Ascending aorta (tissue), 2 donors: ENCODE data around the gene FOXJ2. TPM values are rescaled to one million over a fixed set of nuclear protein-coding genes. Genes with fewer than 3 reads are reported as not detected.

Experiments
- DNase-seq, 2 donors: peaks; one replicate each; pipeline ENCODE4 v3.0.0-alpha.2; 2019; ENCODE audit warnings: low spot score in 2 of 2
- H3K27ac ChIP-seq, 2 donors: fragments of 200-600 bp; sonication (generic); one replicate each; pipeline ENCODE4 v1.5.1; 2016 to 2017; ENCODE audit warnings: mild to moderate bottlenecking in 1 of 2
- H3K27me3 ChIP-seq: fragments of 200-600 bp; sonication (generic); one replicate; pipeline ENCODE4 v1.5.1; 2017
- H3K36me3 ChIP-seq, 2 donors: fragments of 200-600 bp; sonication (generic); one replicate each; pipeline ENCODE4 v1.5.1; 2016
- H3K4me1 ChIP-seq, 2 donors: fragments of 200-600 bp; sonication (generic); one replicate each; pipeline ENCODE4 v1.5.1; 2016 to 2017; ENCODE audit warnings: mild to moderate bottlenecking in 1 of 2
- H3K4me3 ChIP-seq, 2 donors: fragments of 200-600 bp; sonication (generic); one replicate each; pipeline ENCODE4 v1.5.1; 2016 to 2017; ENCODE audit warnings: mild to moderate bottlenecking in 1 of 2
- H3K9me3 ChIP-seq, 2 donors: fragments of 200-600 bp; sonication (generic); one replicate each; pipeline ENCODE4 v1.5.1; 2016
- intact Hi-C: fragments of 100-400 bp; cut with DNase I; formaldehyde crosslinking; loops from one replicate; pipeline ENCODE4 v1.15.1; 2023
- total RNA-seq: library from RNA; depleted of rRNA; stranded (reverse); fragments of >200 nt; gene quantifications from one replicate; pipeline ENCODE4 v1.1.0, GENCODE V29; 2016
- TF ChIP-seq, protein P1 (sequence below), 3 experiments: fragments of 200-600 bp in 2 of 3; fragments of 450-650 bp in 1 of 3; sonication (generic) in 2 of 3; IDR thresholded peaks; one replicate each; pipeline ENCODE4 v1.5.1; 2016 to 2019; ENCODE audit warnings: antibody characterized with exemption in 3 of 3, mild to moderate bottlenecking in 1 of 3, moderate library complexity in 1 of 3

The FOXJ2 gene
- total RNA-seq, 1 donor from 2014 or later, result 17.1 TPM

DNA sequence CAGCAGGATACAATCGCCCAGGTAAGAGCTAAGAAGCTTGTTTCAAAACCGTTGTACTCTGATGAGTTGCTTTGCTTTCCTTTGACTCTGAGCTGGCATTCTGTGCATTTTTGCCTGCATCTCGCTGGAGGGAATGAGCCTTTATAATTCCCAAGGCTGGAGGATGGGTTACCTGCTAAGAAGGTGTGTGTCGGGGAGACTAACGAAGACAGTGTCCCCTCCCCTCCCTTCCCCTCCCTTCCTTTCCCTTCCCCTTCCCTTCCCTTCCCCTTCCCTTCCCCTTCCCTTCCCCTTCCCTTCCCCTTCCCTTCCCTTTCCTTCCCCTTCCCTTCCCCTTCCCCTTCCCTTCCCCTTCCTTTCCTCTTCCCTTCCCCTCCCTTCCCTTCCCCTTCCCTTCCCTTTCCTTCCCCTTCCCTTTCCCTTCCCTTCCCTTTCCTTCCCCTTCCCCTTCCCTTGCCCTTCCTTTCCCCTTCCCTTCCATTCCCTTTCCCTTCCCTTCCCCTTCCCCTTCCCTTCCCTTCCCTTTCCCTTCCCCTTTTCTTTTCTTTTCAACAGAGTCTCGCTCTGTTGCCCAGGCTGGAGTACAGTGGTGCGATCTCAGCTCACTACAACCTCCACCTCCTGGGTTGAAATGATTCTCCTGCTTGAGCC lies 18.2 kb downstream of the FOXJ2 start:
- Histone ChIP-seq H3K27me3 (no peaks in the 10 kb centered on the region), H3K9me3 (no peaks in the 10 kb centered on the region), H3K4me3 (no peak overlapping the region), H3K4me1 (no peaks in the 10 kb centered on the region), H3K36me3 (peaks cover 58 to 93% of the 10 kb centered on the region in 2 donors), H3K27ac (no peak overlapping the region)
- TF ChIP-seq, protein P1, sequence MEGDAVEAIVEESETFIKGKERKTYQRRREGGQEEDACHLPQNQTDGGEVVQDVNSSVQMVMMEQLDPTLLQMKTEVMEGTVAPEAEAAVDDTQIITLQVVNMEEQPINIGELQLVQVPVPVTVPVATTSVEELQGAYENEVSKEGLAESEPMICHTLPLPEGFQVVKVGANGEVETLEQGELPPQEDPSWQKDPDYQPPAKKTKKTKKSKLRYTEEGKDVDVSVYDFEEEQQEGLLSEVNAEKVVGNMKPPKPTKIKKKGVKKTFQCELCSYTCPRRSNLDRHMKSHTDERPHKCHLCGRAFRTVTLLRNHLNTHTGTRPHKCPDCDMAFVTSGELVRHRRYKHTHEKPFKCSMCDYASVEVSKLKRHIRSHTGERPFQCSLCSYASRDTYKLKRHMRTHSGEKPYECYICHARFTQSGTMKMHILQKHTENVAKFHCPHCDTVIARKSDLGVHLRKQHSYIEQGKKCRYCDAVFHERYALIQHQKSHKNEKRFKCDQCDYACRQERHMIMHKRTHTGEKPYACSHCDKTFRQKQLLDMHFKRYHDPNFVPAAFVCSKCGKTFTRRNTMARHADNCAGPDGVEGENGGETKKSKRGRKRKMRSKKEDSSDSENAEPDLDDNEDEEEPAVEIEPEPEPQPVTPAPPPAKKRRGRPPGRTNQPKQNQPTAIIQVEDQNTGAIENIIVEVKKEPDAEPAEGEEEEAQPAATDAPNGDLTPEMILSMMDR (IDR thresholded peaks at IDR 0.05), result no peak
- intact Hi-C loops, result no loop called here
- no peak for DNase-seq

DNA sequence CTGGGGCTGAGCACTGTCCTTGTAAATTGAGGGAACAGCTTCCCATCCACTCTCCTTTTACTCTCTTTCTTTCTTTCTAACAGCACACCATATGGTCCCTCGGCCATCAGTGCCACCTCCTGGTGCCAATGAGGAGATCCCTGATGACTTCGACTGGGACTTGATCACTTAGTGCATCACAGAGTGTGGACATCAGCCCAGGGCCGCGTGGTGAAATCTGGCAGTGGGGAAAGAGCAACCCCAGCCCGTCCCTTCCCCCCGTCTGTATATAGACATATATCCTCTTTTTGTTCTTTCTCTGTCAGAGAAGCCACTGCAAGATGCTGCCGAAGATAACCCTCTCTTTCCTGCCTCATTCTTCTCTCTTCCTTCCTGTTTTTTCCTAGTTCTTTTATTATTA lies 20.2 kb downstream of the FOXJ2 start:
- Histone ChIP-seq H3K36me3 (peaks cover 54 to 84% of the 10 kb centered on the region in 2 donors), H3K27ac (no peak overlapping the region), H3K4me1 (no peaks in the 10 kb centered on the region), H3K9me3 (no peaks in the 10 kb centered on the region), H3K27me3 (no peaks in the 10 kb centered on the region), H3K4me3 (no peak overlapping the region)
- peak in 1 of 2 donors; percentile 81 for DNase-seq
- TF ChIP-seq, protein P1 (IDR thresholded peaks at IDR 0.05), result no peak
- intact Hi-C loops, result no loop called here

DNA sequence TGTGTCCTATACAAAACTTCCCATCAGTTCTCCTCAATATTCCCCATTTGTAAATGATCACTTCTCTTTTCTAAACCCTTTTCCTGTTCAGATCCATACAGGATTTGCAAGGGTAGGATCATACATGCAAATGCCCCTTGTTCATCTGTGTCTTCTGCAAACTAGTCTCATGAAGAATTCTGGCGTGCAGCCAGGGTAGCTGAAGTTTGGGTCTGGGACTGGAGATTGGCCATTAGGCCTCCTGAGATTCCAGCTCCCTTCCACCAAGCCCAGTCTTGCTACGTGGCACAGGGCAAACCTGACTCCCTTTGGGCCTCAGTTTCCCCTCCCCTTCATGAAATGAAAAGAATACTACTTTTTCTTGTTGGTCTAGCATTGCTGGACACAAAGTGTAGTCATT lies 22.3 kb downstream of the FOXJ2 start:
- no peak for DNase-seq
- Histone ChIP-seq H3K27ac (no peak overlapping the region), H3K4me1 (no peaks in the 10 kb centered on the region), H3K27me3 (no peaks in the 10 kb centered on the region), H3K4me3 (no peak overlapping the region), H3K36me3 (peaks cover 32 to 64% of the 10 kb centered on the region in 2 donors), H3K9me3 (no peaks in the 10 kb centered on the region)
- TF ChIP-seq, protein P1 (IDR thresholded peaks at IDR 0.05), result no peak
- intact Hi-C loops, result no loop called here

DNA sequence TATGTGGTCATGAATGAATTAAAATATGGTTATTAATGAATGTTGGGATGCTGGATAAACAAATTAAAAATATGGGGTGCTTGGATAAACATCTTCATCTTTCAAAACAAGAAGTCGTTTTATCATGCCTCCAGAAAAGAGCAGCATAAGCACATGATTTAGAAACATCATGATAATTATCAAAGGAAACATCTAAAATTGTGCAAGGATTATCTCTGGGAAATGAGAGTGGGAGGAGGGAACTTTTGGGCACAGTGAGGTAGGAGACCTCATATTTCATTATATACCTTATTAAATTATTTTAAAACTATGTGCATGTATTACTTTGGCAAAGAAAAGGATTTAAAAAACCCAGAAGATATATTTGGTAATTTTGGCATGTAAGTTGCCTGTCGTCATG lies 24.8 kb downstream of the FOXJ2 start:
- Histone ChIP-seq H3K36me3 (peaks cover 23 to 43% of the 10 kb centered on the region in 2 donors), H3K4me3 (no peak overlapping the region), H3K27me3 (no peaks in the 10 kb centered on the region), H3K27ac (no peak overlapping the region), H3K9me3 (no peaks in the 10 kb centered on the region), H3K4me1 (no peaks in the 10 kb centered on the region)
- TF ChIP-seq, protein P1 (IDR thresholded peaks at IDR 0.05), result no peak
- intact Hi-C loops, result no loop called here
- DNase-seq, result no peak

DNA sequence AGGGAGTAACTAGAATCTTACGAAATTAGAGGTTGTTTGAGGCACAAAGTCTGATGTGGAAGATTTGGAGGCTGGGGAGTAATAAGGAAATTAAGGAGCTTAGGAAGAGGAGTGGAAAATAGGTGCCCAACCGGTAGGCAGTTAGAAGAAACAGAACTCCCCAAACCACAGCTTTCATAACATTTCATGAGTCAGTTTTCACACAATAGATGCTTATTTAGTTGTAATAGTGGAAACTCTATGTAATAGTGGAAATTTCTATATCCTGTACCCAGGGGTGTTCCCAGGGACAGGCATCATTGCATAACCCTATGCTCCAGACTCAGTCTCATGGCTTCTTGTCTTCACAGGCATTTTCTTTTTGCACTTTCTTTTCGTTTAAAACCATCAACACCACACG lies 25.3 kb downstream of the FOXJ2 start:
- no peaks in the 10 kb centered on the region for H3K4me1 ChIP-seq
- DNase-seq, result no peak
- TF ChIP-seq, protein P1 (IDR thresholded peaks at IDR 0.05), result no peak
- peaks cover 18 to 37% of the 10 kb centered on the region in 2 donors for H3K36me3 ChIP-seq
- intact Hi-C loops, result no loop called here
- H3K27me3 ChIP-seq, result no peaks in the 10 kb centered on the region
- H3K27ac ChIP-seq, result peak overlapping the region in 1 of 2 donors; percentile 5
- H3K4me3 ChIP-seq, result no peak overlapping the region
- no peaks in the 10 kb centered on the region for H3K9me3 ChIP-seq
